Islet precursor cell (in vitro differentiated cells): ENCODE measurements around the gene MBNL1.
"Not testable (repeated sequence)": the region's sequence is repeated elsewhere in the genome, so short reads cannot be mapped to it uniquely, and the experiment has no call there.

Source experiments
- DNase-seq: peaks from one replicate; pipeline ENCODE4 v3.0.0-alpha.2; 2018

The MBNL1 gene

GRCh38 chr3:152355744-152356665 lies 87.3 kb downstream of the MBNL1 start:
- no peak for DNase-seq

- DNase-seq: no peak
Observed at GRCh38 chr3:152356870-152357276, 88.1 kb downstream of the MBNL1 start.

GRCh38 chr3:152357587-152357986 lies 88.9 kb downstream of the MBNL1 start:
- DNase-seq: no peak

GRCh38 chr3:152359385-152360248 lies 90.9 kb downstream of the MBNL1 start:
- no peak for DNase-seq

- DNase-seq: no peak
Observed at GRCh38 chr3:152360302-152360701, 91.6 kb downstream of the MBNL1 start.

GRCh38 chr3:152360966-152361365 lies 92.2 kb downstream of the MBNL1 start:
- no peak for DNase-seq

GRCh38 chr3:152362086-152362485 lies 93.4 kb downstream of the MBNL1 start:
- DNase-seq: no peak

- DNase-seq: no peak
Observed at GRCh38 chr3:152364237-152364636, 95.5 kb downstream of the MBNL1 start.

GRCh38 chr3:152365126-152365525 lies 96.4 kb downstream of the MBNL1 start:
- DNase-seq: no peak

GRCh38 chr3:152365766-152366593 lies 97.3 kb downstream of the MBNL1 start:
- DNase-seq: no peak

GRCh38 chr3:152367192-152367591 lies 98.5 kb downstream of the MBNL1 start:
- not testable (repeated sequence) for DNase-seq

- DNase-seq: not testable (repeated sequence)
Observed at GRCh38 chr3:152372633-152373032, 103.9 kb downstream of the MBNL1 start.

GRCh38 chr3:152373379-152373778 lies 104.7 kb downstream of the MBNL1 start:
- no peak for DNase-seq

GRCh38 chr3:152374262-152374990 lies 105.7 kb downstream of the MBNL1 start:
- no peak for DNase-seq

GRCh38 chr3:152375546-152375945 lies 106.8 kb downstream of the MBNL1 start:
- no peak for DNase-seq

GRCh38 chr3:152376351-152377183 lies 107.8 kb downstream of the MBNL1 start:
- no peak for DNase-seq

GRCh38 chr3:152377184-152377570 lies 108.4 kb downstream of the MBNL1 start:
- DNase-seq: no peak

GRCh38 chr3:152379415-152380042 lies 110.8 kb downstream of the MBNL1 start:
- no peak for DNase-seq

GRCh38 chr3:152380043-152380442 lies 111.3 kb downstream of the MBNL1 start:
- no peak for DNase-seq

GRCh38 chr3:152381881-152382295 lies 113.2 kb downstream of the MBNL1 start:
- DNase-seq: no peak
